SK-N-SH treated with all-trans-retinoic acid at 6 μM for 48 hours (cell line): Measurements from ENCODE around the gene NTN5.

Source experiments
- ATAC-seq: fragments of 200-7000 bp; cut with Tn5 transposase; 3 replicates; pipeline ENCODE4 v1.9.1; 2020; ENCODE audit warnings: mild to moderate bottlenecking, moderate library complexity
- ARNTL ChIP-seq: fragments of 450-650 bp; formaldehyde crosslinking; IDR thresholded peaks from 2 replicates; pipeline ENCODE4 v1.5.0; 2020; ENCODE audit warnings: low read depth, mild to moderate bottlenecking, moderate library complexity, borderline replicate concordance
- BACH2 ChIP-seq: fragments of 250-450 bp; sonication (Bioruptor Pico); IDR thresholded peaks from 2 replicates; pipeline ENCODE4 v1.9.0; 2021; ENCODE audit warnings: mild to moderate bottlenecking, borderline replicate concordance
- CSDC2 ChIP-seq: fragments of 250-450 bp; sonication (Bioruptor Pico); IDR thresholded peaks from 2 replicates; pipeline ENCODE4 v1.5.0; 2020; ENCODE audit warnings: mild to moderate bottlenecking, moderate library complexity
- ESRRG ChIP-seq: fragments of 250-450 bp; sonication (Bioruptor Pico); IDR thresholded peaks from 2 replicates; pipeline ENCODE4 v1.6.1; 2021; ENCODE audit warnings: mild to moderate bottlenecking
- GLIS3 ChIP-seq: fragments of 250-450 bp; sonication (Bioruptor Pico); IDR thresholded peaks from 2 replicates; pipeline ENCODE4 v1.5.0; 2020; ENCODE audit warnings: mild to moderate bottlenecking, moderate library complexity
- ISL1 ChIP-seq: fragments of 250-450 bp; sonication (Bioruptor Pico); IDR thresholded peaks from 2 replicates; pipeline ENCODE4 v2.1.2; 2022; ENCODE audit warnings: mild to moderate bottlenecking, moderate library complexity
- OSR1 ChIP-seq: fragments of 250-450 bp; sonication (Bioruptor Pico); IDR thresholded peaks from 2 replicates; pipeline ENCODE4 v1.8.0; 2022; ENCODE audit warnings: moderate library complexity, mild to moderate bottlenecking, inconsistent platforms
- PPARA ChIP-seq: fragments of 250-450 bp; sonication (Bioruptor Pico); IDR thresholded peaks from 2 replicates; pipeline ENCODE4 v1.5.0; 2020; ENCODE audit warnings: mild to moderate bottlenecking, borderline replicate concordance
- SNAI2 ChIP-seq: fragments of 250-450 bp; sonication (Bioruptor Pico); IDR thresholded peaks from 2 replicates; pipeline ENCODE4 v1.5.0; 2020; ENCODE audit warnings: mild to moderate bottlenecking, moderate library complexity
- TCF4 ChIP-seq: fragments of 250-450 bp; sonication (Bioruptor Pico); IDR thresholded peaks from 2 replicates; pipeline ENCODE4 v1.8.0; 2021; ENCODE audit warnings: mild to moderate bottlenecking, moderate library complexity, borderline replicate concordance
- TOX ChIP-seq: fragments of 250-450 bp; sonication (Bioruptor Pico); IDR thresholded peaks from 2 replicates; pipeline ENCODE4 v1.8.0; 2021; ENCODE audit warnings: mild to moderate bottlenecking, moderate library complexity, borderline replicate concordance
- ZC3H10 ChIP-seq: fragments of 250-450 bp; sonication (Bioruptor Pico); IDR thresholded peaks from 2 replicates; pipeline ENCODE4 v1.5.1; 2021; ENCODE audit warnings: mild to moderate bottlenecking, moderate library complexity
- ZFP3 ChIP-seq: fragments of 250-450 bp; sonication (Bioruptor Pico); IDR thresholded peaks from 2 replicates; pipeline ENCODE4 v1.5.0; 2020; ENCODE audit warnings: mild to moderate bottlenecking, moderate library complexity
- ZFP30 ChIP-seq: fragments of 450-650 bp; formaldehyde crosslinking; IDR thresholded peaks from 2 replicates; pipeline ENCODE4 v1.5.0; 2022; ENCODE audit warnings: mild to moderate bottlenecking, moderate library complexity
- ZNF565 ChIP-seq: fragments of 450-650 bp; formaldehyde crosslinking; conservative IDR thresholded peaks from 2 replicates; pipeline ENCODE4 v1.5.0; 2020; ENCODE audit warnings: low read depth, mild to moderate bottlenecking, moderate library complexity
- ZNF70 ChIP-seq: fragments of 450-650 bp; formaldehyde crosslinking; IDR thresholded peaks from 2 replicates; pipeline ENCODE4 v1.5.0; 2020; ENCODE audit warnings: mild to moderate bottlenecking, moderate library complexity
- ZNF8 ChIP-seq: fragments of 450-650 bp; formaldehyde crosslinking; IDR thresholded peaks from 2 replicates; pipeline ENCODE4 v1.5.0; 2020; ENCODE audit warnings: mild to moderate bottlenecking, moderate library complexity
- TF ChIP-seq, protein P1 (sequence below): fragments of 250-450 bp; sonication (Bioruptor Pico); IDR thresholded peaks from 2 replicates; pipeline ENCODE4 v1.8.0; 2021; ENCODE audit warnings: low read depth, mild to moderate bottlenecking, moderate library complexity, borderline replicate concordance
- TF ChIP-seq, protein P2 (sequence below): fragments of 250-450 bp; sonication (Bioruptor Pico); IDR thresholded peaks from 2 replicates; pipeline ENCODE4 v1.5.1; 2020; ENCODE audit warnings: low read depth, mild to moderate bottlenecking, moderate library complexity
- TF ChIP-seq, protein P3 (sequence below): fragments of 250-450 bp; sonication (Bioruptor Pico); IDR thresholded peaks from 2 replicates; pipeline ENCODE4 v1.8.0; 2020; ENCODE audit warnings: mild to moderate bottlenecking, moderate library complexity, borderline replicate concordance

The NTN5 gene

DNA sequence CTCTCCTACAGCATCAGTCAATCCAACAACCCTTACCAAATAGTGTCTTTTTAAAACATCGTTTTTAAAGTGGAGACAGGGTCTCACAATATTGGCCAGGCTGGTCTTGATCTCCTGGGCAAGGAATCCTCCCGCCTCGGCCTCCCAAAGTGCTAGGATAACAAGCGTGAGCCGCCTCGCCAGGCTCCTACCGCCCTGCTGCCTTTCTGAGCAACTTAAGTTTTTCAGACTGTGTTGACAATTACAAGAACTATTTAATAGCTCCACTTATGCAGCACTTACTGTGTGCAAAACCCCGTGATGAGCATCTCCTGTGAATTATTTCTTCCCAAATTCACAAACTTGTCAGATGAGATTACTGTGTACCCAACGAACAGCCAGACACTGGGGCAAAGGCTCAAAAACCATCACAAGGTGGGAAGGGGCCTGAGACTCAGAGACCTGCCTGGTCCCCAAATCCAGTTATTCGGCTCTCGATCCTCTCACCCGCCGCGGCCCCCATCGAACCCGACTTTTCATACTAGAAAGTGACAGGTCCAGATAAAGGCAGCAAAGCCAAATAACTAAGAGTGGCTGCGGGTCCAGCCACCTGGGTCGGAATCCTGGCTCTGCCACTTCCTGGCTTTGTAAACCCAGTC is 54.4 kb downstream of the NTN5 start (continued):
- TF ChIP-seq, protein P1, sequence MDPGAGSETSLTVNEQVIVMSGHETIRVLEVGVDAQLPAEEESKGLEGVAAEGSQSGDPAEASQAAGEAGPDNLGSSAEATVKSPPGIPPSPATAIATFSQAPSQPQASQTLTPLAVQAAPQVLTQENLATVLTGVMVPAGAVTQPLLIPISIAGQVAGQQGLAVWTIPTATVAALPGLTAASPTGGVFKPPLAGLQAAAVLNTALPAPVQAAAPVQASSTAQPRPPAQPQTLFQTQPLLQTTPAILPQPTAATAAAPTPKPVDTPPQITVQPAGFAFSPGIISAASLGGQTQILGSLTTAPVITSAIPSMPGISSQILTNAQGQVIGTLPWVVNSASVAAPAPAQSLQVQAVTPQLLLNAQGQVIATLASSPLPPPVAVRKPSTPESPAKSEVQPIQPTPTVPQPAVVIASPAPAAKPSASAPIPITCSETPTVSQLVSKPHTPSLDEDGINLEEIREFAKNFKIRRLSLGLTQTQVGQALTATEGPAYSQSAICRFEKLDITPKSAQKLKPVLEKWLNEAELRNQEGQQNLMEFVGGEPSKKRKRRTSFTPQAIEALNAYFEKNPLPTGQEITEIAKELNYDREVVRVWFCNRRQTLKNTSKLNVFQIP (CRISPR knock-in tag): no peak
- no peak for TF ChIP-seq SNAI2 (CRISPR knock-in tag)
- no peak for TF ChIP-seq TOX (CRISPR knock-in tag)
- TF ChIP-seq ZFP30: no peak
- no peak for TF ChIP-seq ESRRG (CRISPR knock-in tag)
- no peak for TF ChIP-seq TCF4 (CRISPR knock-in tag)
- no peak for TF ChIP-seq ZFP3 (CRISPR knock-in tag)
- no peak for TF ChIP-seq ISL1
- TF ChIP-seq ZNF565 (CRISPR knock-in tag): no peak
- no peak for TF ChIP-seq OSR1 (CRISPR knock-in tag)
- TF ChIP-seq GLIS3 (CRISPR knock-in tag): no peak
- no peak for TF ChIP-seq BACH2 (CRISPR knock-in tag)
- TF ChIP-seq, protein P2, sequence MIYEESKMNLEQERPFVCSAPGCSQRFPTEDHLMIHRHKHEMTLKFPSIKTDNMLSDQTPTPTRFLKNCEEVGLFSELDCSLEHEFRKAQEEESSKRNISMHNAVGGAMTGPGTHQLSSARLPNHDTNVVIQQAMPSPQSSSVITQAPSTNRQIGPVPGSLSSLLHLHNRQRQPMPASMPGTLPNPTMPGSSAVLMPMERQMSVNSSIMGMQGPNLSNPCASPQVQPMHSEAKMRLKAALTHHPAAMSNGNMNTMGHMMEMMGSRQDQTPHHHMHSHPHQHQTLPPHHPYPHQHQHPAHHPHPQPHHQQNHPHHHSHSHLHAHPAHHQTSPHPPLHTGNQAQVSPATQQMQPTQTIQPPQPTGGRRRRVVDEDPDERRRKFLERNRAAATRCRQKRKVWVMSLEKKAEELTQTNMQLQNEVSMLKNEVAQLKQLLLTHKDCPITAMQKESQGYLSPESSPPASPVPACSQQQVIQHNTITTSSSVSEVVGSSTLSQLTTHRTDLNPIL: no peak

DNA sequence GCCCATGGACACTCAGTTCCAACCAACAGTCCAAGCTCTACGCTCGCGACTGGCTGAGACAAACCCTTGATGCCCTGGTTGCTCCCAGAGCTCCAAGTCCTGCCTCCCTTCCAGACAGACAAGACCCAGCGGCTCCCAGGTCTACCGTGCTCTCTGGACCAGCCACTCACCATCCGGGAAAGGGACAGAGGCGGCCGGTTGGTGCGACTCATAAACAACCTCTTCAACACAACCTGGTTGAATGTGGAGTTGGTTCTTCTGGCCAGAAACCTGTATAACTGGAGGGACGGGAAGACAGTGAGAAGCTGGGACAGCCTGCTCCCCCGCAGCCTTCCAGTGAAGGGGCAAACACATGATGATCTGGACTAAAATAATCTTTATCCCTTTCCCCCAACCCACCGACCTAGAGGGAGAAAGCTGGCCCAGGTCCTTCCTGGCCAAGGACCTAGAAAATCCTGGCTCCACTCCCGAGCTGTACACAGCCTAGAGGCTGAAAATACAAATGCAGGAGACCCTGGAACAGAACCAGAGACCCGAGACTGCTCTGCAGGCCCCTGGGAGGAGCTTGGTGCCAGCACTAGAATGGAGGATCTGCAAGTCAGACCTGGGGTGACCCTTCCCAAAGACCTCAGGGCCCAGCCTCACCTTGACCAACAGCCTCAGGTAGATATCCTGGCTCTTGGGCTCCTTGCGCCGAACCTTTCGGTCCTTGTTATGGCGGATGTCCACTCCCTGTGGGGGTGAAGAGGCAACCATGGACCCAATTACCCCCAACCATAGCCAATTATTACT is 55.5 kb downstream of the NTN5 start:
- no peak for TF ChIP-seq ZC3H10 (CRISPR knock-in tag)
- no peak for ATAC-seq

DNA sequence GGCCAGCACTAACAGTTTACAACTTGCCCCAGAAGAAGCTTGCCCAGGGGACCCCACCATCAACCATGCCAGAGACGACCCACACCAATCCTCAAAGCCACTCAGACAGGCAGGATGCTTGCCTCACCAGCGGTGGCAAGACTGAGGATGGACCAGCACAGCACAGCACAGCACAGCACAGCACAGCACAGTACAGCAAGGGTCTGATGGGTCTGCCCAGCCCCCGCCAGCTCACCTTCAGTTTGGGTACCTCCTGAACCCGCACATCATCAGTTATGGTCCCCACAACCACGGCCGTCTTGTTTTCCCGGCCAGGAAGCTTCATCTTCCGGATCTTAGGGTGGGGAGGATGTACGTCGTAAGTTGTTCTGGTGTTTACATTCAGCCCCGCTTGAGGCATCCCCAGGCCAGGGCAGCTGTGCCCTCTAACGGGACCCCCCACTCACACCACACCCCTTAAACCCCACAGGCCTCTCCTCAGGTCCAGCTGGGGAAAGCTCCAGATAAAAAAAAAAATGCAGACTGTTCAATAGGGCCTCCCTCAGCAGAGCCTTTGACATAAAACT is 56.2 kb downstream of the NTN5 start:
- no peak for ATAC-seq
- no peak for TF ChIP-seq ZFP3 (CRISPR knock-in tag)
- TF ChIP-seq, protein P3, sequence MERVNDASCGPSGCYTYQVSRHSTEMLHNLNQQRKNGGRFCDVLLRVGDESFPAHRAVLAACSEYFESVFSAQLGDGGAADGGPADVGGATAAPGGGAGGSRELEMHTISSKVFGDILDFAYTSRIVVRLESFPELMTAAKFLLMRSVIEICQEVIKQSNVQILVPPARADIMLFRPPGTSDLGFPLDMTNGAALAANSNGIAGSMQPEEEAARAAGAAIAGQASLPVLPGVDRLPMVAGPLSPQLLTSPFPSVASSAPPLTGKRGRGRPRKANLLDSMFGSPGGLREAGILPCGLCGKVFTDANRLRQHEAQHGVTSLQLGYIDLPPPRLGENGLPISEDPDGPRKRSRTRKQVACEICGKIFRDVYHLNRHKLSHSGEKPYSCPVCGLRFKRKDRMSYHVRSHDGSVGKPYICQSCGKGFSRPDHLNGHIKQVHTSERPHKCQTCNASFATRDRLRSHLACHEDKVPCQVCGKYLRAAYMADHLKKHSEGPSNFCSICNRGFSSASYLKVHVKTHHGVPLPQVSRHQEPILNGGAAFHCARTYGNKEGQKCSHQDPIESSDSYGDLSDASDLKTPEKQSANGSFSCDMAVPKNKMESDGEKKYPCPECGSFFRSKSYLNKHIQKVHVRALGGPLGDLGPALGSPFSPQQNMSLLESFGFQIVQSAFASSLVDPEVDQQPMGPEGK (CRISPR knock-in tag): no peak
- no peak for TF ChIP-seq ZNF70

DNA sequence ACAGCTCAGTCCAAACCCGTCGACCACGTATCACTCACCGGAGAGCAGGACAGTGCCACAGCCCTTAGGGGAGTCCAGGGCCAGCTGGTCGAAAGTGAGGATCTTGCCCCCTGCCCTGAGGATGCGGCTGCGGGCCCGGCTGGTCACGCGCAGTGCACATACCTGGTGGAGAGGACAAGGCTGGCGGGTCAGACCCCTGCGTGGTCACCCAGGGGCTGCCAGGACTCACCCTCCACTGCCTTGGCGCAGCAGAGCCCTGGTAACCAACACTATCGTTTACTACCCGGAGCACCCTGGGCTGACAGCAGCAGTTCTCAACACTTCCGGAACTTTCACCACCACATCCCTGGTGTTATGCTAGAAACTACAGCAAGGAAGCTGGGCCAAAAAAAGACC is 56.8 kb downstream of the NTN5 start:
- no peak for ATAC-seq
- TF ChIP-seq, protein P2: no peak
- TF ChIP-seq ZNF70 (no peak), ZNF8 (CRISPR knock-in tag) (no peak), PPARA (CRISPR knock-in tag) (no peak), CSDC2 (CRISPR knock-in tag) (no peak), TCF4 (CRISPR knock-in tag) (no peak), ESRRG (CRISPR knock-in tag) (no peak), SNAI2 (CRISPR knock-in tag) (no peak), ARNTL (CRISPR knock-in tag) (no peak), GLIS3 (CRISPR knock-in tag) (no peak), ISL1 (no peak), ZFP3 (CRISPR knock-in tag) (no peak), TOX (CRISPR knock-in tag) (no peak)
- TF ChIP-seq, protein P1 (CRISPR knock-in tag): no peak
- TF ChIP-seq, protein P3 (CRISPR knock-in tag): no peak
